NOMO-1 (cell line): ENCODE data around the gene ZNF70.
A peak's percentile ranks its signal among the peaks of the same experiment; 100 is the strongest.

Source experiments
- DNase-seq, 2 experiments: peaks; one replicate each; lab custom pipeline; 2025; ENCODE audit not compliant: unreplicated experiment in 2 of 2; lab: John Stamatoyannopoulos, UW

The ZNF70 gene

DNA sequence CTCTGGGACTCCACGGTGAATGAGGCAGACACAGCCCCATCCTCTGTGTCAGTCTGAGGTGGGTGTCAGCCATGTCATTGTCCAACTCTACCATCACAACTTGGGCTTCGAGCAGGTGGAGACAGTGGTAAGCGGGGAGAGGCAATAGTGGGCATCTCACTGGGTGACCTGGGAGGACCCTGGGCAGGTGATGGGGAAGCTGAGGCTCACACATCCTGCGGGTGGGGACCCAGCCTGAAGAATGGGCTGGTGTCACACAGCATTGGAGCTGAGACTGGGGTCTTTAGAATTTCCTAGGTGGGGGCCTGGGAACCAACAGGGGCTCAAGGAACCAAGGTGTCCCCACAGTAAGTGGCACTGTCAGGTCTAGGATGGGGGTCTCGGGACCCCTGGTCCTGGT lies 28.8 kb upstream of the ZNF70 start:
- DNase-seq, result no peak

DNA sequence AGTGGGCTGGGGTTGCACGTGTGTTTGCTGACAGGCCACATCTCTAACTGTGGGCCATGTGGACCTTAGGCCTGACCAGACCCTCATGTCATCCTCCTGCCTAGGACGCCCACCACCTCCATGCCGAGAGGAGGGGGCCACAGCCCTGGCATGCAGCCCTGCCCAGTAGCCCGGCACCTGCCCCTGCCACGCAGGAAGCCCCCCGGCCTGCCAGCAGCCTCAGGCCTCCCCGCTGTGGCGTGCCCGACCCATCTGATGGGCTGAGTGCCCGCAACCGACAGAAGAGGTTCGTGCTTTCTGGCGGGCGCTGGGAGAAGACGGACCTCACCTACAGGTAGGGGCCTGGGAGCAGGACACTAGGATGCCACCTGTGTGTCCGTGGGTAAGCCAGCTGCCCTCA lies 28.2 kb upstream of the ZNF70 start:
- DNase-seq, result no peak

DNA sequence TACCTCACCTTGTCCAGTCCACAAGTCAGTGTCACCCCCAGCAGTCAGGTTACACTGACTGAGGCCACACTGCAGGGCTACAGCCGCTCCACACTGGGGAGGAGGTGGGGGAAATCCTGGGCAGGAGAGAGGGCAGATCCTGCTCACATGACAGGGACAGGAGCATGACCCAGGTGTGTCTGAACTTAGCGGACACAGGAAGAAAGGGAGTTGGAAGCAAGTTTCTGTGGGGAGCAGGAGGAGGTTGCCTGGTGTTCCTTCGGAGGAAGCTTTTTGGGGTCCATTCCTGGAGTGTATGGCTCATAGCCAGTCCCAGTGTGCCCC lies 27.6 kb upstream of the ZNF70 start:
- DNase-seq, result no peak

GRCh38 chr22:23777776-23778576 lies 27.1 kb upstream of the ZNF70 start:
- DNase-seq, result no peak

DNA sequence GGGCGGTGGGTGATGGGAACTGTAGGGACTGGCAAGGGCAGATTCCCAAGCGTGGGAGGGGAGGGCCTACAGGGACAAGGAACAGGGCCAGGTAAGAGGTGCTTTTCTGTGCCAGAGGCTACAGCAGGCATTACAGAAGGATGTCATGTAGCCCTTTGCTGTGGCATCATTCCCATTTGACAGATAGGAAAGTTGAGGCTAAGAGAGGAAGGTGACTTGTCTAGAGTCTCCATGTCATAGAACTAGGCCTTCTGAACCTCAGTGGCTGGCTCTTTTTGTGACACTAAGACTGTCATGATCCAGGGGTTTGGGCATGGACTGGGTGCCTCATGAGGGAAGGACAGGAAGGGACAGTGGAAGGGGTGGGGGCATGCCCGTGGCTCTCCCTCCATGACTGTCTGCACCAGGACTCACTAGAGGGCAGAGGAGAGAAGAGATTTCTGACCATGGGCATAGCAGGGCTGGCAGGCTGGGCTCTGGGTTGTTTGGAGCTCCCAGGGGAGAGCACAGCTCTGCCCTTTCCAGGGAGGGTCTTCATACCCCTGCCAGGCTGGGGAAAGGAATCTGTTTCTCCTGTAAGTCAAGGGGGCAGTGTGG lies 25.0 kb upstream of the ZNF70 start:
- no peak for DNase-seq

GRCh38 chr22:23774922-23775436 lies 24.1 kb upstream of the ZNF70 start:
- no peak for DNase-seq

DNA sequence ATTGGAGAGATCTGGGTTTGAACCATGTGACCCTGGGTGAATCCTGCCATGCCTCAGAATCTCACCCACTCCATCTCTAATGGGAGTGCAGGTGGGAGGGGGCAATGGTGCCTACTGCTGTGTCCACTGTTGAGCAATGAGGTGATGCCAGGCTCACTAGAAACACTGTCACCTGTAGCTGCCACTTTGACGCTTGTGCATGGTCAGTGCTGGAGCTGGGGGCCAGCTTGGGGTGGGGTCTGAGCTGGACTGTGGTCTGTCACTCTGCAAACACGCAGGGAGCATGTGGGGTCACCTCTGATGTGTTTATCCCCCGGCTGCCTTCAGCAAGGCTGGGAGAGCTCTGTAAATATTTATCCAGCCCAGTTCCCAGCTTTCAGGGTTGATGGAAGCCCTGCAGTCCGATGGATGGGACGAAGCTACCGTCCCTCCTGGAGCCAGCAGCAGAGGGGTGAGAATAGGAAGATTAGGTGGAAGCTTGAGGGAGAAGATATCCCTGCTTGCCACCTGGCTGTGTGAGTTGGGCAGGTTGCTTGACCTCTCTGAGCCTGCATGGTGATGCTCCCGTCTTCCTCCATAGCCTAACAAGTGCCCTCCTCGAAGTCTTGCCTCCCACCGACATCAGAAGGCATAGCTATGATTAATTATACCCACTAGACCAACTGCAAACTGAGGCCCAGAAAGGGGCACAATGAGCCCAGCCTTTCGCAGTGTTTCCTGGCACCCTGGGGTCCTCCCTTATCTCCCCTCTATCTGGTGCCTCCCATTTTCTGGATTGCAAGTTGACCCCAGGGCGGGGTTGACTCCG lies 23.4 kb upstream of the ZNF70 start:
- no peak for DNase-seq

DNA sequence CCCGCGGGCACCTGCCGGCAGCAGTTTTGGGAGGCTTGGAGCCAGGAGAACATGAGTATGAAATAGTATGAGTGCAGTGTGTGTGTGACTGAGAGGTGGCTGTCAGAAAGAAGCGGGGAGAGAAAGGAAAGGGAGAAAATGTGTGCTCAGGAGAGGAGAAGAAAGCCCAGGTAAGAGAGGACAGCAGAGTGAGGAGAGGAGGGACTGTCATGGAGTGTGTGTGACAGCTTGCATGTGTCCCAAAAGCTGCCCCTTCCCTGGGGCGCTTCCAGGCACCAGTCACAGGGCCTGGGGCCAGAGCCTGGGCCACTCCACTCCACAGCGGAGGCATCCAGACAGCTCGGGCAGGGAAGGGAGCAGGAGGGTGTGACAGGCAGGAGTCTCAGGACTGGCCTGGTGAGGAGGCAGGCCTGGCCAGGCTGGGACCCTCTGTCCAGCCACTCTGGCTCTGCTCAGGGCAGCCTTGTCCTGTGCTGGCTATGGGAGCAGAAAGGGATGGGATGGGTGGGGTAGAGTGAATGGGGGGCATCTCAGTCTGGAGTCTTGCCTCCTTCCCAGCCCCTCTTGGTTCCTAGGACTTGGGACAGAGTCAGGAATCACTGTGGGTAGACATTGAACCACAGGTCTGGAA lies 22.7 kb upstream of the ZNF70 start:
- DNase-seq, result no peak

DNA sequence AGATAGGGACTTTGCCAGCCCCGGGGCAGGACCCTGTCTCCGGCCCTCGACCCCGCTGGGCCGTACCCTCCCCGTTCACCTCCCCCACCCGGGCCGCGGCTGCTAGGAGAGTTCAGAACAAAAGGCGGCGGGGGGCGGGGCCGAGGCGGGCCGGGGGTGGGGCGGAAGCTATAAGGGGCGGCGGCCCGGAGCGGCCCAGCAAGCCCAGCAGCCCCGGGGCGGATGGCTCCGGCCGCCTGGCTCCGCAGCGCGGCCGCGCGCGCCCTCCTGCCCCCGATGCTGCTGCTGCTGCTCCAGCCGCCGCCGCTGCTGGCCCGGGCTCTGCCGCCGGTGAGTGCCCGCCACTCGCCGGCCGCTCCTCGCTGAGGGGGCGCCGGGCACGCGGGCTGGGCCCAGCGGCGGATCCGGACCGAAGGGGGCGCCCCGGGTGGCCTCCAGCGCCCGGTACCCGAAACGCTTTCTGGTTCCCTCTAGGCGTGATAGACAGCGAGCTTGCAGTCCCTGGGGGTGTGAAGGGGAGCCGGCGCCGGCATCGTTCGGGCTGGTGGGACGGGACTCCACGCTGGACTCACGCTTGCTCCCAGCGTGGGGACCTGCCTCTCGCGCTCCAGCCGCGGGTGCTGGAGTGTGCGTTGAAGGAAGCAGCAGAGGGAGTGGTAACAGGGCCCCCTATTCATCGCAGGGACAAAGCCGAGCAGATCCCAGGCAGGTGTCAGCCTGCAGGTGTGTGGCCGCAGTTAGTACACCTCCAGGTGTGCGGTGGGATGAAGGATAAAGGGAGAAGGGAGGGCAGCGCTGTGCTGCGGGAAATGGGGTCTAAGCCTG lies 21.9 kb upstream of the ZNF70 start, which contains the start of gene MMP11:
Gene MMP11 (plus strand): TSS at position 201 of the 825 bp plus-strand sequence. CDS start 22 bp downstream, at position 223.
- DNase-seq, result peak in 1 of 2 experiments; percentile 13

- no peak for DNase-seq
Observed at GRCh38 chr22:23772315-23772648, 21.4 kb upstream of the ZNF70 start.

- DNase-seq, result no peak
Observed at GRCh38 chr22:23769321-23769965, 18.5 kb upstream of the ZNF70 start.

DNA sequence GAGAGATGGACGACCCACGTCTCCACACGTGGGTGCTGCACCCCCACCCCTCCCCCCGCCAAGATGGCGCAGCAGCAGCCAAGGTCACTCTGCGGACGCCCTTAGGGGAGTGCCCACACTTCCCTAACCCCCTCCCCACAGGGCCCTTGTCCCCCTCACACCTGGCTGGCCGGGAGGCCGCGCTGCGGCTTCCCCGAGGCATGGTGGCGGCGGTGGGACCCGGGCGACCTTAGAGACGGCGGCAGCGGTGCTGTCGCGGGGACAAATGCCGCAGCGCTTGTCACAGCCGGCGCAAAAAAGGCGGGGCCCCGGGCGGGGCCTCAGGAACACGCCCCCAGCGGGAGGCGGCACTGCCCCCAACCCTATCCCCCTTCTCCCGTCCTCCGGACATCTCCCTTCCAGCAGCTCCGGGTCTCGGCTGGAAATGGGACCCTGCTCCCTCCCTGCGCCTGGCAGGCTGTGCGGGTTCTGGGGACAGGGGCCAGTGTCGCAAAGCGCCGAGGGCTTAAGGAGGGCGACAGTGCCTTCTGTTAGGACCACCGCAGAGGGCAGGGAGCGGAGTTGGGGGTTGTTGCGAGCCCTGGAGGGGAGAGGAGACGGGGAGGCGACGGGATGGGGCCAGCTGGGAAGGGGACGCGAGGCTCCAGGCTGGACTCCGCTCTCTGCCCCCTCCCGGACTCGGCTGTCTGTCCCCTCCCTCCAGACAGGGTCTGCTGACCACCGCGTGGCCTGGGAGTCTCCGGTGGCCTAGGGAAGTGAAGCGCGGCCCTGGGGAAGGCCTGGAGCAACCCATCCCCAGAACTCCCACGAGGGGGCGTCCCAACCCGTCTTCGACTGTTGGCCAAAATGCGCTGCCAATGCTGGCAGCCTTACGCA lies 17.0 kb upstream of the ZNF70 start, which contains the start of gene CHCHD10:
Gene CHCHD10 (minus strand): TSS at position 300 of the 876 bp plus-strand sequence. CDS start 98 bp downstream, at position 202.
- peak; percentile 82 to 84 for DNase-seq

DNA sequence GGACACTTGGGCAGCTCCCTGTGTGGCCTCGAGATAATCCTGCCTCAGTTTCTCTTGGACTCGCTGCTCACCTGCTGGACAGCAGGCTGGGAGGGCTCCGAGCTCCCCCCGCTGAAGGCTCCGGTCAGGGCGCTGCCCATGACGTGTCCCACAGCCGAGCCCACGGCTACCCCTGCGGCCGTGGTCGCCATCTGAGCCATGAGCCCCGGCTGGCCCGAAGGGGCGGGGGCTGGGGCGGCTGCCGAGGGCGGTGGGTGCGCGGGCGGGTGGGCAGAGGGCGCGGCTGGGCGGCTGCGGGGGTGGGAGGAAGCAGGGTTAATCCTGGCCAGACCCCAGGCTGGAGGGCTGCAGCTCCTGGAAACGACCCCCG lies 16.4 kb upstream of the ZNF70 start:
- DNase-seq, result no peak

GRCh38 chr22:23764899-23765881 lies 14.3 kb upstream of the ZNF70 start:
- no peak for DNase-seq

- no peak for DNase-seq
Observed at GRCh38 chr22:23763954-23764353, 13.0 kb upstream of the ZNF70 start.

GRCh38 chr22:23763579-23763945 lies 12.7 kb upstream of the ZNF70 start:
- no peak for DNase-seq

GRCh38 chr22:23762842-23763578 lies 12.1 kb upstream of the ZNF70 start, which contains the start of gene C22orf15:
Gene C22orf15, plus strand, starts transcription at chr22:23762990. Its CDS starts 317 bp downstream, at chr22:23763307.
- DNase-seq, result no peak
